ENCODE data around the gene PAK6.

PAK6 gene

GRCh38 chr15:40293905-40294895, 55.3 kb downstream of the PAK6 start:
- no peak for DNase-seq

- DNase-seq, result no peak
Observed at GRCh38 chr15:40295297-40295696, 56.4 kb downstream of the PAK6 start.

- DNase-seq, result no peak
Observed at GRCh38 chr15:40295877-40296560, 57.2 kb downstream of the PAK6 start.

DNA sequence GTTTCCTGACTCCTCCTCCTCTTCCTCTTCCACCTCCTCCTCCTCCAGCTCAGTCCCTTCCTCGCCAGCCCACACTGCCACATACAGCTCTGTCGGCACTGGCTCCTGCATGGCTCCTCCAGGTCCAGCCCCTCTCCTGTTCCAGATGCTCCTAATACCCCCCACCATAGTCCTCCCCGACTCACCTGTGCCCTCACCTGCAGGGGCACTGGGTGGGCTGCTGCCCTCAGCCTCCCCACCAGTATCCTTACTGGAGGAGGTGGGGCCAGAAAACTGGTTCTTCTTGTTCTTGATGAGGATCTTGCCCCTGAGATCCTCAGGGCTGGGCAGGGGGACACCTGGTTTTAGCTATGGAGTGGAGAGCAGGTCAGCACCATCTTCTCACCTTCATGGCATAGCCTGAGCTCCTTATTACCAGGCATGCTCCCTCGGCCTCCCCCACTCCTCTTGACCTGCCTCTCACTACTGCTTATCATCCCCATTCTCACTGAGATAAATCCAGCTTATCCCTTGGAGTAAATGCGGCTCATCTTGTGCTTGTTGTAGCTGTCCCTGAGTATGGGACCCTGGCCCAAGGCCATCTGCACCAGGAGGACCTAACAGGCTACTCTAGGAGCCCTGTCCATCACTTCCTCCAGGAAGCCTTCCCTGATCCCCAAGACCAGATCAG, 57.8 kb downstream of the PAK6 start:
- no peak for DNase-seq

- DNase-seq, result no peak
Observed at GRCh38 chr15:40297356-40297755, 58.5 kb downstream of the PAK6 start.

DNA sequence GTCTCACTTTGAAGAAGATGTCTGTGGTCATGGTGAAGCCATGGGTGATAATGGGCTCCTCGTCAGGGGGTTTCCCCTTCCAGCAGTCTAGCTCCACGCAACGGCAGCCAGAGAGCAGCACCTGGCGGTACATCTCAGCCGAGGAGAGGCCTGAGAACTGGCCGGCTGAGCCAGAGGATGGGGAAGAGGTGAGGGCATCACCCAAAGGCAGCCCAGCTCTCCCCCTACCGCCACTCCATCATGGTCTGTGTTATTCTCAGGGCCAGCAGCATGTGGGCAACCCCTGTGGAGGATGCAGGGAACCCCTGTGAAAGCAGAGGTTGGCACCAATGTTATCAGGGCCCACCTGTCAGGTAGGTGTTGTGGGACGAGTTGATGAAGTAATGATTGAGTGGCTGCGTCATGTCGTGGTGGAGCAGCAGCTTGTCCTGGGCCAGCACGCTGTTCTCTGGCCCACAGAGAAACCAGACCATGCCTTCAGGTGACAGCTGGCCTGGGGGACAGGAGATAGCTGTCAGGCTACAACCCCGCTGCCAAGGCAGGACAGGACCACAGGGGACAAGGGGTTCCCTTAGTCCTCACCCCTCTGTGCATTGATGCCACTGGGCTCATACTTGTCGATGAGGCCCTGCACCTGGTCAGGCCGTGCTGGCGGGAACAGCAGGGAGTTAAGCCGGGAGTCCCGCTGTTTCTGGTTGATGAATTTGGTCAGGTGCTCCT, 59.5 kb downstream of the PAK6 start:
- no peak for DNase-seq

- DNase-seq, result no peak
Observed at GRCh38 chr15:40300367-40300766, 61.5 kb downstream of the PAK6 start.

DNA sequence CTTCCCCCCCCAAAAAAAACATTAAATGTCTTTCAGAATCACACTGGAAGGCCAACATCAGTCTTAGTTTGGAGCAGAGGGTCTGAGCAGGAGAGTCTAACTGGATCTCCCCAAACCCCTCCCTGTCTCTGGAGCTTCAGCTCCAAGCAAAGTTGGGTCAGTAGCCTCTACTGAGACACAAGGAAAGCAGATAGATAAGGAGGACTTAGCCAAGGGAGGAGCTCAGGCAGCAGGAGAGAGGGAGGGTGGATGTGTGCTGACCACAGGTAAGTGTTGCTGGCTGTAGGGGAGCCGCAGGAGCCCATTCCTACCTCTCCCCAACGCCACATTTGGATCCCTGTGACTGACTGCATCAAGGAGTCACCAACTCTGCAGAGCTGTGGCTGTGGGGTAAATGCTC, 61.9 kb downstream of the PAK6 start:
- no peak for DNase-seq

- DNase-seq, result no peak
Observed at GRCh38 chr15:40301467-40302179, 62.8 kb downstream of the PAK6 start.

DNA sequence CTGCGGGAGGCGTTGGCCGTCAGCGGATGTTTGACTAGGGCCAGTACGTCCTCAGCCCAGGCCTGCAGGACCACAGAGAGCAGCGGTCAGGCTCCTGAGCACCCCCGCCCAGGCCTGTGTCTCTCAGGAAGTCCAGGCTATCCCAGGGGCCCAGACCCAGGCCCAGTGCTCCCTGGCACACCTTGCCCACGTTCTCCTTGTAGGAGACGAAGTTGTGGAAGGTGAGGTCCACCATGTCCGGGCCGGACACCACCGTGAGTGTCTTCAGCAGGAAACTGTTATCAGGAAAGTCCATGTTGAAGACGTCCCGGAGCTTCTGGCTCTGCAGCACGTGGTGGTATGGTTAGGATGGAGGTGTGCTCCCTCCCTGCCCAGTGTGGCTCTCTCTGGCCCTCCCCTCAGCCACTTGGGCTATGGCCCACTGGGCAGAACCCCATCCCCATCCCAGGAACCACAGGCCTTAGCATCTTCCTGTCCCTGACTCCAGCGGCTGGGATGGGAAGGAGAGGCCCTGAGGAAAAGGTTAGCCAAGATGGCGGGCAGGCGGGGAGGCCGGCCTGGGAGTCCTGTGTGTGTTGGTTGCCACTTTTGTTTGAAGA, 63.5 kb downstream of the PAK6 start:
- no peak for DNase-seq

DNA sequence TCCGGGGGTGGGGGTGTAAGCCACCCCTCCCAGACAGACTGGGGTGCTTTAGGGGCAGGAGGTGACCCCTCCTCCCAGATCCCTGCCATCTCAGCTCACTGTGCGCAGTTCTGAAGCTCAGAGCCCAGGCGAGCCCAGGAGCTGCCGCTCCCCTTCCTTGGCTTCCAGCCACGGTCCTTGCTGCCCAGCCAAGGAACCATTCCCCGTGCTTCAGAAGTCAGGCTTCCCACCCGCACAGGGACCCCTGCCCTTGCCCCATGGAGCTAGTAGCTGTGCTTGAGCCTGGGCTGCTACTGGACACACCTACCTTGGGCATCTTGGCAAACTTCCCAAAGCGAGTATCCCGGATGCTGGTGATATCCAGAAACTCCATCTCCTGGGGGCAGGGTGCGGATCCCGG, 64.1 kb downstream of the PAK6 start:
- DNase-seq, result no peak

DNA sequence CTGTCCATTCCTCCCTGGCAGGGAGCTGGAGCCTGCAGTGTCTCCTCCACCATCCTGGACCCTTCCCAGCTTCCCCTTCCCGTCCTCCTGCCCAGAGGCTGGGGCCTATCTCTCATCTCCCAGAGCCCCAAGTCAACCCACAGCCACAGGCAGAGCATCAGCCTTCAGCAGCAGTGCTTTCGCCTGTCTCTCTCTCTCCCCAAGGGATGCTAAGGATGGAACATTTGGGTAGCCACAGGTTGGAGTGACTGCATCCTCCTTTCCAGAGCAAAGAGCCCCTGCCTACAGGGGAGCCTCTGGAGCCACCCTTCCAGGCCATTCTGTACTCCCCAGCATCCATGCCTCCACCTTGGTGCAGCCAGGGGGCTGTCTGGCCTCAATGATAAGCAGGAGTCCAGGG, 64.7 kb downstream of the PAK6 start:
- no peak for DNase-seq

DNA sequence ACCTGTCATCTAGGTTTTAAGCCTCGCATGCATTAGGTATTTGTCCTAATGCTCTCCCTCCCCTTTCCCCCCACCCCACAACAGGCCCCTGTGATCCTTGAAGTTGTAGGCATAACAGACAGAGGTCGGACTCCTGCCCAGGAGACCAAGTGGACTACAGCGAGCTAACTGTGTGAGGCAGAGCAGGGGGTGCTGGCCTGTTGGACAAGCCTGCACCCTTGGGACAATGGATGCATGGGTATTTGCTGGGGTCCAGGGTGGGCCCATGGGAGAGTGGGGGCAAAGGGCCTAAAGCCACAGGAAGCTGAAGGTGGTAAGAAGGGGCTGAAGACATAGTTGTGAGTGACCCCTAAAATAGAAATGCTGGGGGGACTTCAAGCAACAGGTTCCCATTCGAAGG, 66.4 kb downstream of the PAK6 start:
- no peak for DNase-seq

- no peak for DNase-seq
Observed at GRCh38 chr15:40306371-40306770, 67.5 kb downstream of the PAK6 start.

DNA sequence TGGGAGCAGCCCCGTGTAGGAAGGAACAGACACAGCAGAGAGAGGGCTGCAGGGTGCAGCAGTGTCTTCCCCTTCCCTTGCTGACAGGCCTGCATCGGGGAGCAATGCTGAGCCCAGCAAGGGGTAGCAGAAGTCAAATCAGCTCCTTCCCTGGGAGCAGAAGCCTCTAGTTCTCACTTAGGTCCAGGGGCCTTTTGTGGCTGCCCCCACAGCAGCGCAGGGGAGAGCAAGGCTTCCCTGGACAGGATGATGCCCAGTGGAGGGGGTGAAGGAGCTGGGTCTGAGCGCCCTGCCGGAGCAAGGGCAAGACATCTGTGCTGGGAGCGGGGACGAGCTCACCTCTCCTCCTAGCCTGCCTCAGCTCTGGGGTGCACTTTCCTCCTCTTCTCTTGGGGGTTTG, 68.0 kb downstream of the PAK6 start:
- DNase-seq, result no peak

DNA sequence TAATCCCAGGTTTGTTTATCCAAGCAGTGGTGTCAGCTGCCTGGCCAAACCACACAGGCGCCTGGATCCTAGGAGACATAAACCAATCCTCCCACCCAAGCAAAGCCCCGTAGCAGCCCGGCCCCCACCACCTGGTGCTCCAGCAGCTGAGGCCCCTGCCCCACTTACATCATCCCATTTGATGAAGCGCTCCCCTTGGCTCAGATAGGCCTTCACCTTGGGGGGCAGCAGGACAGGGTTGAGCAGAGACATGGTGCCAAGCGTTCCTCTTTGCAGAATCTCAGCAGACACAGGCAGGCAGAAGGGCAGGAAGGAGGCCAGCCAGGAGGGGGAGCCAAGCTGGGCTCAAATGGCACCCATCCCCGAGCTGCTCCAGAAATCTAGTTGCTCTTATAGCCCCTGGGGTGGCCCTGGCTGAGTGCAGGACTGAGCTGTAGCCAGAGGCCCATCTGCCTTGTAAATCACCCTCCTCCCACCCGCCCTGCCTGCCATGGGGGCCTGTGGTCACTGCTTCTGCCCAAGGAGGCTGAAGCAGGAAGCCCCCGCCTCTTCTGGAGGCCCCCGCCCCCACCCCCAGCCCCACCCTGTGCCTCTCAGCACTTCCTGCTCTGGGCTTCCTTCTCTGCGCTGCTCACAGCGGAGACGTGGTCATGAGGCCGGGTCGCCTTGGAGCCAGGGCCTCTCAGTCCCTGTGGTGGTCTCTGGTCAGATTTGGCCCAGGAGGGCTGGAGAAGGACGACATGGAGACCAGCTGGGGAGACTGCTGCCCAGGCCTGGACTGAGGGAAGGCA, 68.8 kb downstream of the PAK6 start, which contains the start of gene PLCB2:
PLCB2 (minus strand) TSS at position 515 of the 791 bp plus-strand sequence; CDS start at position 252, 263 bp downstream.
- peak; percentile 72 for DNase-seq

- DNase-seq, result no peak
Observed at GRCh38 chr15:40309344-40309862, 70.5 kb downstream of the PAK6 start.

- DNase-seq, result peak; percentile 69
Observed at GRCh38 chr15:40310001-40310959, 71.4 kb downstream of the PAK6 start.

GRCh38 chr15:40310993-40311392, 72.1 kb downstream of the PAK6 start:
- DNase-seq, result no peak

Measured in femur (tissue), 1 donor.